Fibroblast of mammary gland (primary cell): ENCODE results near the gene CAPN8.

ENCODE experiments used
- DNase-seq: peaks from one replicate; pipeline ENCODE4 v3.0.0-alpha.2; 2010; ENCODE audit warnings: low read depth
- H3K4me3 ChIP-seq: 2 replicates; pipeline ENCODE4 v1.5.1; 2011; ENCODE audit warnings: low read depth, mild to moderate bottlenecking, low read length, moderate library complexity; ENCODE audit not compliant: control insufficient read depth
- CTCF ChIP-seq: conservative IDR thresholded peaks from 2 replicates; pipeline ENCODE4 v1.5.1; 2011; ENCODE audit warnings: low read depth, low read length, inconsistent platforms; ENCODE audit not compliant: control insufficient read depth, insufficient read depth

Gene CAPN8

GRCh38 chr1:223711747-223712193 is 46.3 kb upstream of the CAPN8 start:
- peak overlapping the region; percentile 37 for H3K4me3 ChIP-seq
- no peak for DNase-seq
- TF ChIP-seq CTCF: no peak

- DNase-seq: peak; percentile 59
- H3K4me3 ChIP-seq: no peak overlapping the region
- TF ChIP-seq CTCF: no peak
These were observed 45.7 kb upstream of the CAPN8 start for GRCh38 chr1:223711173-223711572.

DNA sequence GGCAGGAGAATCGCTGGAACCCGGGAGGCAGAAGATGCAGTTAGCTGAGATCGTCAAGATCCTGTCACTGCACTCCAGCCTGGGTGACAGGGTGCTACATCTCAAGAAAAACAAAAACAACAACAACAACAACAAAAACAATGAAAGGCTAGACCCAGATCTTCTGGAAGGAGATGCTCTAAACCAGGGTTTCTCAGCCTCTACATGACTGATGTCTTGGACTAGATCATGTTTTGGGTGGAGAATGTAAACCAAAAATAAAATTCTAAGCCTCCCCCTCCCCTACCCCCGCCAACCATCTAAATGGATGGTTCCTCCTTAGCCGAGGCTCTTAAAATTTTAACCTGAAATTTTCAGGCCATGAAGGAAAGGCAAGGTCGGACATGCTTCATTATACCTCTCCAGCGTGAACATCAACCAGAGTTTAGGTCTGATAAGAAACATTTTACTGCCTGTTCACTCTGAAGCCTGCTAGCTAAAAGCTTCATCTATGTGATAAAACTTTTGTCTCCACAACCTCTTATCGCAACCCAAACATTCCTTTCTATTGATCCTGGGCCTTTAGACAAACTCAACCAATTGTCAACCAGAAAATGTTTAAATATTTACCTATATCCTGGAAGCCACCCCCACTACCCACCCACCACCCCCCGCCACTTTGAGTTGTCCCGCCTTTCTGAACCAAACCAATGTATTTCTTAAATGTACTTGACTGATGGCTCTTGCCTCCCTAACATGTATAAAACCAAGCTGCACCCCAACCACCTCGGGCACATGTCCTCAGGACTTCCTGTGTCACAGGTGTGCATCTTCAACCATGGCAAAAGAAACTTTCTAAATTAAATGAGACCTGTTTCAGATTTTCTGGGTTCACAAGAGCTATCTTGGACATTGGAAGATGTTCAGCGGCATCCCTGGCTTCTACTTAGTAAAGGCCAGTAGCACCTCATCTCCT is 45.0 kb upstream of the CAPN8 start:
- no peak for TF ChIP-seq CTCF
- no peak overlapping the region for H3K4me3 ChIP-seq
- DNase-seq: no peak

DNA sequence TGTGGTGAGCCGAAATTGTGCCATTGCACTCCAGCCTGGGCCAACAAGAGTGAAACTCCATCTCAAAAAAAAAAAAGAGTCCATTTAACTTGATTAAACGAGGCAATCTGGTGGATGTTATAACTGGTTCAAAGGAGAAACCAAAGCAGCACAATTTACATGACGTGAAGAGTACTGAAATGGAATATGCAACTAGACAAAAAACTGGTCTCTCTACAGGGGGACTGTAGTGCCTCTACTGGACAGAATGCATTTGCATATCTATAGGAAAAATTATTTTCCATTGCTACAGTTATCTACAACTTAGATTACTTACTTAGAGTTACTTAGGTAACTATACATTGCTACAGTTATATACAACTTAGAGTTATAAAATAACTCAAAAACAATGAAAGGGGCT is 44.1 kb upstream of the CAPN8 start:
- peak; percentile 52 for DNase-seq
- H3K4me3 ChIP-seq: no peak overlapping the region
- TF ChIP-seq CTCF: peak; percentile 66

DNA sequence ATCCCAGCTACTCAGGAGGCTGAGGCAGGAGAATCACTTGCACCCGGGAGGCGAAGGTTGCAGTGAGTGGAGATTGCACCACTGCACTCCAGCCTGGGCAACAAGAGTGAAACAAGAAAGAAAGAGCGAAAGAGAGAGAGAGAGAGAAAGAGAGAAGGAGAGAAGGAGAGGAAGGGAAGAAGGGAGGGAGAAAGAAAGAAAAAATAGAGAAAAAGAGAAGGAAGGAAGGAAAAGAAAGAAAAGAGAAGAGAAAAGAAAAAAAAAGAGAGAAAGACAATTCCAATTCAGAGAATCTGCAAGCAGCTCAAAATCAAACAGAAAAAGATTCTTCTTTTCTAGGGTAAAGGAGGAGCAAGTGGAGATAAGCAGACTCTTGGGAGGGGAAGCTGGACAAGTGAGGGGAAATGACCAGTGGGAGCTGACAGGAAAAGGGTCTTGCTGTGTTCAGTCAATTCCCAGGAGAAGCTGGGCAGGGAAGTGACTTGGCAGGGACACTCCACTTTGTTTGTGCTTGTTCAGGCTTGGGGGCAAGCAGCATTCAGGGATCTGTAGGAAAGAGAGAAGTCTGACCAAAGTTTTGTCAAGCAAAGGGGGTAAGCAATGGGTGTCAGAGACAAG is 43.3 kb upstream of the CAPN8 start:
- TF ChIP-seq CTCF: no peak
- no peak overlapping the region for H3K4me3 ChIP-seq
- no peak for DNase-seq

- H3K4me3 ChIP-seq: no peak overlapping the region
These were observed 42.5 kb upstream of the CAPN8 start for GRCh38 chr1:223708001-223708359.

More at GRCh38 chr1:223708001-223708359, 42.5 kb upstream of the CAPN8 start:
- TF ChIP-seq CTCF: peak; percentile 33
- DNase-seq: no peak
